ENCODE results near the gene CD79B.
A peak's percentile ranks its signal among the peaks of the same experiment; 100 is the strongest.
"Not testable (repeated sequence)": the region's sequence is repeated elsewhere in the genome, so short reads cannot be mapped to it uniquely, and the experiment has no call there.

The CD79B gene

GRCh38 chr17:63909586-63909985, 22.5 kb downstream of the CD79B start:
- not testable (repeated sequence) for DNase-seq

GRCh38 chr17:63907161-63907778, 24.9 kb downstream of the CD79B start:
- not testable (repeated sequence) for DNase-seq

- DNase-seq: not testable (repeated sequence)
These were observed 27.3 kb downstream of the CD79B start for GRCh38 chr17:63904796-63905195.

- peak; percentile 40 to 68 for DNase-seq
These were observed 28.3 kb downstream of the CD79B start for GRCh38 chr17:63903787-63904201.

GRCh38 chr17:63901971-63902370, 30.2 kb downstream of the CD79B start:
- DNase-seq: not testable (repeated sequence)

- peak in 1 of 2 donors; percentile 43 for DNase-seq
These were observed 33.0 kb downstream of the CD79B start for GRCh38 chr17:63898899-63899798.

GRCh38 chr17:63896524-63897354, 35.4 kb downstream of the CD79B start, which contains the start of gene CSH1:
TSS of gene CSH1 (minus strand) at chr17:63896574. CDS start at chr17:63896511, 63 bp downstream.
- DNase-seq: not testable (repeated sequence)

- not testable (repeated sequence) for DNase-seq
These were observed 37.3 kb downstream of the CD79B start for GRCh38 chr17:63894821-63895220.

- DNase-seq: not testable (repeated sequence)
These were observed 38.1 kb downstream of the CD79B start for GRCh38 chr17:63894021-63894420.

GRCh38 chr17:63892316-63893037, 39.7 kb downstream of the CD79B start:
- DNase-seq: not testable (repeated sequence)

- DNase-seq: peak; percentile 28 to 39
These were observed 42.9 kb downstream of the CD79B start for GRCh38 chr17:63889026-63889848.

- DNase-seq: not testable (repeated sequence)
These were observed 47.0 kb downstream of the CD79B start for GRCh38 chr17:63885119-63885518.

GRCh38 chr17:63882626-63883126, 49.5 kb downstream of the CD79B start:
- not testable (repeated sequence) for DNase-seq

GRCh38 chr17:63881935-63882601, 50.1 kb downstream of the CD79B start, which contains the start of gene GH2:
TSS of gene GH2 (minus strand) at chr17:63881944. CDS start at chr17:63881801, 143 bp downstream.
- peak; percentile 60 to 72 for DNase-seq

GRCh38 chr17:63881337-63881736, 50.8 kb downstream of the CD79B start:
- DNase-seq: not testable (repeated sequence)

GRCh38 chr17:63880706-63881105, 51.4 kb downstream of the CD79B start:
- no peak for DNase-seq
